ENCODE data around the gene URAD.

The URAD gene

DNA sequence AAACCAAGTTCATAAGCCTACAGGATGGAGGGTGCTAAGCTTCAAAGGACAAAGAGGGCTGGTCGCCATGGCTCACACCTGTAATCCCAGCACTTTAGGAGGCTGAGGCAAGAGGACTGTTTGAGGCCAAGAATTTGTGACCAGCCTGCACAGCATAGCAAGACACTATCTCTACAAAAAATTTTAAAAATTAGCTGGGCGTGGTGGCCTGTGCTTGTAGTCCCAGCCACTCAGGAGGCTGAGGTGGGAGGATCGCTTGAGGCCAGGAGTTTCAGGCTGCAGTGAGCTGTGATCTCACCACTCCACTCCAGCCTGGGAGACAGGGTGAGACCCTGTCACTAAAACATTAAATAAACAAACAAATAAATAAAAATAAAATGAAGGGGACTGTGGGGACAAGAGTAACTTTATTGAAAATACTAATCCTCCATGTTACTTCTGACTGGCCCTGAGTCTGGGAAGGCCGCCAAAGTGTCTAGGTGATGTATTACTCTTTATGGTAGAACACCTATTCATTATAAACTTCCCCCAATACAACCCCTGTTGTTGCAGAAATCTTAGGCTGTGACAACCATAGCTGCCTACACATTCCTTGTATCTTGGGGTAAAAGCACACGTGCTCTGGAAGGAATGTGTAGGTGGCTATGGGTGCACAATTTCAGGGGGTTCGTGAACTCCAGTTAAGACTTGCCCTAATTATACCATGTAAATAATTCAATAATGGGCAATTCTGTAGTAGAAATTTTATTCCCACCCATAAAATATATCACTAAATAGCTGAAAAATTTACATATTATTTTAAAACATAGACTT is 14.6 kb upstream of the URAD start:
- TF ChIP-seq MYC (IDR thresholded peaks at IDR 0.05; ENCODE audit: low read depth, low read length): no peak
- no peak for TF ChIP-seq POLR2A (IDR thresholded peaks at IDR 0.05; ENCODE audit: extremely low read depth, insufficient read length)
- TF ChIP-seq, protein P1, sequence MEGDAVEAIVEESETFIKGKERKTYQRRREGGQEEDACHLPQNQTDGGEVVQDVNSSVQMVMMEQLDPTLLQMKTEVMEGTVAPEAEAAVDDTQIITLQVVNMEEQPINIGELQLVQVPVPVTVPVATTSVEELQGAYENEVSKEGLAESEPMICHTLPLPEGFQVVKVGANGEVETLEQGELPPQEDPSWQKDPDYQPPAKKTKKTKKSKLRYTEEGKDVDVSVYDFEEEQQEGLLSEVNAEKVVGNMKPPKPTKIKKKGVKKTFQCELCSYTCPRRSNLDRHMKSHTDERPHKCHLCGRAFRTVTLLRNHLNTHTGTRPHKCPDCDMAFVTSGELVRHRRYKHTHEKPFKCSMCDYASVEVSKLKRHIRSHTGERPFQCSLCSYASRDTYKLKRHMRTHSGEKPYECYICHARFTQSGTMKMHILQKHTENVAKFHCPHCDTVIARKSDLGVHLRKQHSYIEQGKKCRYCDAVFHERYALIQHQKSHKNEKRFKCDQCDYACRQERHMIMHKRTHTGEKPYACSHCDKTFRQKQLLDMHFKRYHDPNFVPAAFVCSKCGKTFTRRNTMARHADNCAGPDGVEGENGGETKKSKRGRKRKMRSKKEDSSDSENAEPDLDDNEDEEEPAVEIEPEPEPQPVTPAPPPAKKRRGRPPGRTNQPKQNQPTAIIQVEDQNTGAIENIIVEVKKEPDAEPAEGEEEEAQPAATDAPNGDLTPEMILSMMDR (IDR thresholded peaks at IDR 0.05; ENCODE audit: low read depth, low read length): no peak
- TF ChIP-seq, protein P2, sequence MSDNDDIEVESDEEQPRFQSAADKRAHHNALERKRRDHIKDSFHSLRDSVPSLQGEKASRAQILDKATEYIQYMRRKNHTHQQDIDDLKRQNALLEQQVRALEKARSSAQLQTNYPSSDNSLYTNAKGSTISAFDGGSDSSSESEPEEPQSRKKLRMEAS (IDR thresholded peaks at IDR 0.05; ENCODE audit: low read depth, low read length): no peak
- no peak overlapping the region for H3K4me3 ChIP-seq (ENCODE audit: low read depth, low read length)
- DNase-seq (ENCODE audit: low read depth): no peak

DNA sequence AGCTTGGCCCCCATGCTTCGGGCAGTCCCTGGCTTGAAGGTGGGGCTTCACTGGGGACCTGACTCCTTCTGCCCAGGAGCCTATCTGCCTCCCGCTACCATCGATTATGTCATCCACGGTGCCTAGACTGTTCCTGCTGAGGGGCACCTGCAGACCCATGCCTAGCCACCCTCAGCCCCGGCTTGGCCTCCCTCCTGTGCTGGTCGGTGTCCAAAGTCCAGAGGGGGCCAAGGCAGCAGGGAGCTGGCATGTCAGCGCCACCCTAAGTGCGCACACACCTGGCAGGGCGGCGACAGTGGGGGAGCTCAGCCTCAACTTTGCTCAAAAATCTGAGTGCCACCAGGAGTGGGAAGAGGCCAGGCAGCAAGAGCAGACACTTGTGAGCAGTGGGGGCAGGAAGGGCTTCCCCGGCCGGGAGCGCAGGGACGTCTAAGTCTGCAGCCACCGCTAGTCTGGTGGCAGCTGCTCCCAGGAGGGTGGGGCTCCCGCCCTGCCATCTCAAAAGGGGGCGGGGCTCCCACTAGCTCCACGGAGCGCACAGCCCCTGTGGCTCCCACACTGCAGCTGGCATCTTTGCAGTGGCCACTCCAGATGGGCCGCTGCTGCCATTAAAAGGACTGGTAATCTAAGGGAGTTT is 13.5 kb upstream of the URAD start:
- DNase-seq (ENCODE audit: low read depth): no peak
- TF ChIP-seq, protein P2 (IDR thresholded peaks at IDR 0.05; ENCODE audit: low read depth, low read length): no peak
- TF ChIP-seq POLR2A (IDR thresholded peaks at IDR 0.05; ENCODE audit: extremely low read depth, insufficient read length) (no peak), MYC (IDR thresholded peaks at IDR 0.05; ENCODE audit: low read depth, low read length) (no peak)
- TF ChIP-seq, protein P1 (IDR thresholded peaks at IDR 0.05; ENCODE audit: low read depth, low read length): no peak
- H3K4me3 ChIP-seq (ENCODE audit: low read depth, low read length): no peak overlapping the region

- H3K4me3 ChIP-seq (ENCODE audit: low read depth, low read length): no peak overlapping the region
- TF ChIP-seq, protein P1 (IDR thresholded peaks at IDR 0.05; ENCODE audit: low read depth, low read length): no peak
- TF ChIP-seq POLR2A (IDR thresholded peaks at IDR 0.05; ENCODE audit: extremely low read depth, insufficient read length): no peak
- no peak for TF ChIP-seq MYC (IDR thresholded peaks at IDR 0.05; ENCODE audit: low read depth, low read length)
- TF ChIP-seq, protein P2 (IDR thresholded peaks at IDR 0.05; ENCODE audit: low read depth, low read length): no peak
- no peak for DNase-seq (ENCODE audit: low read depth)
Observed at GRCh38 chr13:28001049-28001448, 12.6 kb upstream of the URAD start.

- no peak overlapping the region for H3K4me3 ChIP-seq (ENCODE audit: low read depth, low read length)
- no peak for TF ChIP-seq MYC (IDR thresholded peaks at IDR 0.05; ENCODE audit: low read depth, low read length)
- TF ChIP-seq, protein P2 (IDR thresholded peaks at IDR 0.05; ENCODE audit: low read depth, low read length): no peak
- TF ChIP-seq, protein P1 (IDR thresholded peaks at IDR 0.05; ENCODE audit: low read depth, low read length): no peak
- TF ChIP-seq POLR2A (IDR thresholded peaks at IDR 0.05; ENCODE audit: extremely low read depth, insufficient read length): no peak
Observed at GRCh38 chr13:28000567-28000966, 12.1 kb upstream of the URAD start.

DNA sequence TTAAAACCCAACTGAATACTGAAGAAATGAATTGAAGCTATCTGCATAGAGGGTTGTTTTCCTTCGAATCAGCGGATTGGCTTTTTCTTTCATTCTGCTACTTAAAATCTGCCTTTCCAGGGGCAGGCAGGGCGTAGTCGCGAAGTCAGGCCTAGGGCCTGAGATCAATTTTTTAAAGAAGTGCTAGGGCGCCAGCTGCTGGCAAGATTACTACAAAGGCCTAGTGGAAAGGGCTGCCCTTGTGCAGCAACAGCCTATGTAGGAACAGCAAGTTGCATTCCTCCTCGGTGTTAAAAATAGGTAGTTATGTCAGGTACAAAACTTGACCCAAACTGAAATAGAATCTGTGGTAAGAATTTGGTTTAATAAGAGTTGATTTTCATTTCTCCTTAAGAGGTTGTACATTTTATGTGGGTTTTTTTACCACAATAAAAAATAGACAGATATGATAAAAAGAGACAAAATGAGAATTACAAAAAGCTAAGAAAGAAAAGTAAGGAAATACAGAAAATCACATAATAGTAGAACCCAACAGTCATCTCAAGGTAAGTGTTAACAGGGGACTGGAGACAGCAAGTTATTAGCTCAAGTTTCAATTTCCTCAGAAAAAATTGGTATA is 9.5 kb upstream of the URAD start:
- TF ChIP-seq MYC (IDR thresholded peaks at IDR 0.05; ENCODE audit: low read depth, low read length) (peak; percentile 64), POLR2A (IDR thresholded peaks at IDR 0.05; ENCODE audit: extremely low read depth, insufficient read length) (no peak)
- TF ChIP-seq, protein P1 (IDR thresholded peaks at IDR 0.05; ENCODE audit: low read depth, low read length): peak; percentile 83
- TF ChIP-seq, protein P2 (IDR thresholded peaks at IDR 0.05; ENCODE audit: low read depth, low read length): peak; percentile 52; the same call in 1 of the 2 replicates
- H3K4me3 ChIP-seq (ENCODE audit: low read depth, low read length): no peak overlapping the region
- peak; percentile 84 for DNase-seq (ENCODE audit: low read depth)

More at GRCh38 chr13:28000567-28000966, 12.1 kb upstream of the URAD start:
- DNase-seq (ENCODE audit: low read depth): no peak

All from NB4 (cell line).